HG03103 (cell line): ENCODE results near the gene SMIM13.

Experiments
- ATAC-seq: cut with Tn5 transposase; IDR thresholded peaks from one replicate; pipeline ENCODE4 v1.9.1; 2021; ENCODE audit warnings: low read depth; ENCODE audit not compliant: unreplicated experiment

The SMIM13 gene

GRCh38 chr6:11183761-11184362 lies 90.2 kb downstream of the SMIM13 start:
- no peak for ATAC-seq

- no peak for ATAC-seq
Measured at GRCh38 chr6:11185204-11185842, 91.7 kb downstream of the SMIM13 start.

- ATAC-seq: no peak
Measured at GRCh38 chr6:11187301-11187700, 93.7 kb downstream of the SMIM13 start.
